ENCODE measurements around the gene SPOCK1.

SPOCK1 gene

GRCh38 chr5:137398751-137399150, 100.4 kb downstream of the SPOCK1 start:
- TF ChIP-seq CTCF (IDR thresholded peaks at IDR 0.05; ENCODE audit: unreplicated experiment in 3 of 3): no peak
- Mint-ChIP-seq H3K27ac (no peak overlapping the region), H3K36me3 (ENCODE audit: low read depth) (no peaks in the 10 kb centered on the region), H3K9me3 (no peaks in the 10 kb centered on the region), H3K4me1 (peaks cover 6% of the 10 kb centered on the region), H3K4me3 (no peak overlapping the region), H3K27me3 (ENCODE audit: low read depth) (peaks cover 21% of the 10 kb centered on the region)

GRCh38 chr5:137398154-137398553, 101.0 kb downstream of the SPOCK1 start:
- no peak overlapping the region for H3K27ac Mint-ChIP-seq
- peaks cover 6% of the 10 kb centered on the region for H3K4me1 Mint-ChIP-seq
- H3K4me3 Mint-ChIP-seq: no peak overlapping the region
- H3K27me3 Mint-ChIP-seq (ENCODE audit: low read depth): peaks cover 17% of the 10 kb centered on the region
- H3K36me3 Mint-ChIP-seq (ENCODE audit: low read depth): no peaks in the 10 kb centered on the region
- H3K9me3 Mint-ChIP-seq: no peaks in the 10 kb centered on the region
- TF ChIP-seq CTCF (IDR thresholded peaks at IDR 0.05; ENCODE audit: unreplicated experiment in 3 of 3): no peak

- Mint-ChIP-seq H3K27ac (peak overlapping the region; percentile 6 to 81 (median 16)), H3K36me3 (ENCODE audit: low read depth) (no peaks in the 10 kb centered on the region), H3K4me3 (no peak overlapping the region), H3K27me3 (ENCODE audit: low read depth) (peaks cover 29% of the 10 kb centered on the region), H3K4me1 (peaks cover 6% of the 10 kb centered on the region), H3K9me3 (peaks cover 6% of the 10 kb centered on the region)
- TF ChIP-seq CTCF (IDR thresholded peaks at IDR 0.05; ENCODE audit: unreplicated experiment in 3 of 3): no peak
These were observed 103.9 kb downstream of the SPOCK1 start for GRCh38 chr5:137395011-137395755.

- Mint-ChIP-seq H3K4me3 (no peak overlapping the region), H3K4me1 (peaks cover 6% of the 10 kb centered on the region), H3K9me3 (peaks cover 6% of the 10 kb centered on the region), H3K36me3 (ENCODE audit: low read depth) (no peaks in the 10 kb centered on the region), H3K27ac (no peak overlapping the region), H3K27me3 (ENCODE audit: low read depth) (peaks cover 27% of the 10 kb centered on the region)
- no peak for TF ChIP-seq CTCF (IDR thresholded peaks at IDR 0.05; ENCODE audit: unreplicated experiment in 3 of 3)
These were observed 104.7 kb downstream of the SPOCK1 start for GRCh38 chr5:137394380-137394779.

- peaks cover 6% of the 10 kb centered on the region for H3K9me3 Mint-ChIP-seq
- peaks cover 25% of the 10 kb centered on the region for H3K27me3 Mint-ChIP-seq (ENCODE audit: low read depth)
- no peak overlapping the region for H3K4me3 Mint-ChIP-seq
- H3K27ac Mint-ChIP-seq: no peak overlapping the region
- no peaks in the 10 kb centered on the region for H3K36me3 Mint-ChIP-seq (ENCODE audit: low read depth)
- peaks cover 6% of the 10 kb centered on the region for H3K4me1 Mint-ChIP-seq
- no peak for TF ChIP-seq CTCF (IDR thresholded peaks at IDR 0.05; ENCODE audit: unreplicated experiment in 3 of 3)
These were observed 105.7 kb downstream of the SPOCK1 start for GRCh38 chr5:137393196-137393993.
